GM12875 (cell line): ENCODE measurements around the gene GSG1.

ENCODE experiments used
- H3K4me3 ChIP-seq: one replicate; pipeline ENCODE4 v1.5.1; 2011; ENCODE audit warnings: low read depth, low read length, control low read depth
- TF ChIP-seq, protein P1 (sequence below): IDR thresholded peaks from 2 replicates; pipeline ENCODE4 v1.5.1; 2011; ENCODE audit warnings: low read depth, mild to moderate bottlenecking, control low read depth, inconsistent platforms, low read length, moderate library complexity, borderline replicate concordance; ENCODE audit not compliant: insufficient read depth

GSG1 gene

DNA sequence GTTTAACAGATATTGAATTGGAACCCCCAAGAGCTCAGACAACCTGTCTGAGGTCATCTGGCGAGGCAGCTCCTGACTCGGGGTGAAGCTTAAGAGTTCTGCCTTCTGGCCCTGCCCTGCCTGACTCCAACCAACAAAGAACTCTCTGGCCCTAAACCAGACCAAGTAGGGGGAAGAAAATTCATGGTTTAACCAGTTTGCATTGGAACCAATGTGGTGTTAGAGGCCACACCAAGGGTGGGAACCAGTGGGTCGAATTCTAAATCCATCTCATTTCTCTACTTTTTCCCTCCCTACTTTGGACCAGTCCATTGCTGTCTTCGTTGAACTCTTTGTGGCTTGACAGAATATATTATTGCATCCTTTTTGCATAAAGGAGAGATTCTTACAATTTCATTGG, 30.4 kb upstream of the GSG1 start:
- no peak overlapping the region for H3K4me3 ChIP-seq
- TF ChIP-seq, protein P1, sequence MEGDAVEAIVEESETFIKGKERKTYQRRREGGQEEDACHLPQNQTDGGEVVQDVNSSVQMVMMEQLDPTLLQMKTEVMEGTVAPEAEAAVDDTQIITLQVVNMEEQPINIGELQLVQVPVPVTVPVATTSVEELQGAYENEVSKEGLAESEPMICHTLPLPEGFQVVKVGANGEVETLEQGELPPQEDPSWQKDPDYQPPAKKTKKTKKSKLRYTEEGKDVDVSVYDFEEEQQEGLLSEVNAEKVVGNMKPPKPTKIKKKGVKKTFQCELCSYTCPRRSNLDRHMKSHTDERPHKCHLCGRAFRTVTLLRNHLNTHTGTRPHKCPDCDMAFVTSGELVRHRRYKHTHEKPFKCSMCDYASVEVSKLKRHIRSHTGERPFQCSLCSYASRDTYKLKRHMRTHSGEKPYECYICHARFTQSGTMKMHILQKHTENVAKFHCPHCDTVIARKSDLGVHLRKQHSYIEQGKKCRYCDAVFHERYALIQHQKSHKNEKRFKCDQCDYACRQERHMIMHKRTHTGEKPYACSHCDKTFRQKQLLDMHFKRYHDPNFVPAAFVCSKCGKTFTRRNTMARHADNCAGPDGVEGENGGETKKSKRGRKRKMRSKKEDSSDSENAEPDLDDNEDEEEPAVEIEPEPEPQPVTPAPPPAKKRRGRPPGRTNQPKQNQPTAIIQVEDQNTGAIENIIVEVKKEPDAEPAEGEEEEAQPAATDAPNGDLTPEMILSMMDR = no peak

DNA sequence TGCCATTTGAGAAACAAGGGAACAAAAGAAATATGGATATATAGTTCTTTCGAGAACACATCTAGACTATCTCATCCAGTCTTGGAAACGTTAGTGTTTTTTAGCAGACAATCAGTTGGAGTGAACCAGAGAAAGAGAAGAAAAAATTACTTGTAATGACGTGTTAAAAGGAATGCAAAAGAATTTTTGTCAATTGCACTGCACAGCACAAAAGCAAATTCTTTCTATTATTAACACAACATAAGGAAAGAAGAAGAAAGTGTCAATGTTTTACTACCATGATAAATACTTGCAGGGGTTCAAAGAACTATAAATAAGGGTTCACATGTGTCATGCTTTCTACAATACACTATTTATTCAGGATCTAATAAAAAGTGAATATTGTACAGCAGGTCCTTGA, 27.5 kb upstream of the GSG1 start:
- TF ChIP-seq, protein P1 = no peak
- H3K4me3 ChIP-seq = no peak overlapping the region

DNA sequence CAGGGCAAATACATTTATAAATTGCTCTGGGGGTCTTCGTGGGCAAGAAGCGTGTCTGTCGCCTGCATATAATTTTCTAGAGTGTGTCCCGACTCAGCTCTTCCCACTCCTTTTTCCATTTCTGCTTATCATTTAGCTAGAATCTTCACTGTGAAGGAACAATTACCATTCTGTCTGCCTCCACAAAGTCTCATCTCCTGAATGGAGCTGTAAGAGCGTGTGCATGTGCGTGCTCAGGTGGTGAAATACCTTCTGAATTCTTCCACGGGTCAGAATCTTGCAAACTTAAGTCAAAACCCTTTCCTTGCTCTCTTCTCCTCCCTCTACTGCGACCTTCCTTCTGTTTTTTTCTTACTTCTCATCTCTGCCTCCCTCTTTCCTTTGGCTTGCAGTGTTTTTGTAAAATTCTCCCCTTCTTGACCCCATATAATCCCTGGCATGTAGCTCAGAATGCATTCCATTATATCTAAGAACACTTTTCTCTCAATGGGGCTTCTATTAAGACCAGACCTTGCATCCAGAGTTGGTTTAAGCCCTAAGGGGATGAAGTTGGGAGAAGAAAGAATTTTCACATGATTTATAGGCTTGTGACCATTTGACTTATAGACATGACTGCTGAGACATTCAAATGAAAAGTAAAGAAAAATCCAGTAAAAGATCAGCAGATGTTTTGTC, 25.0 kb upstream of the GSG1 start:
- TF ChIP-seq, protein P1 = no peak
- H3K4me3 ChIP-seq = no peak overlapping the region

DNA sequence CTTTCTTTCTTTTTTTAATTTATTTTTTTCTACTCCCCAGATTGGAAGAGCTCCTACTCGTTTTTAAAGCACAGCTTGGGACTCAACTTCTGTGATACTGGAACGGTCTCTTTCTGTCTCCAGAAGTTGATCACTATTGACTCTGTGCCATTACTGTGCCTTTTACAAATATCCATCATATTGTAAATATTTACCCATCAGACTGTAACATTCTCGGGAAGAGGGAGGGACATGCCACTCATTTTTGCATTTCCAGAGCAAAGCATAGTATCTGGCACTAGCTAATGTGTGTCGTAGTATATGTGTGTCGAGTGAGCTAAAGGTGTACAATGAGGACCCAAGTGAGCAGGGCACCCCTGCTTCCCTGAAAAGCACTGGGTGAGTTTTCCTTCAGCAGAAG, 24.0 kb upstream of the GSG1 start:
- H3K4me3 ChIP-seq = no peak overlapping the region
- TF ChIP-seq, protein P1 = no peak

DNA sequence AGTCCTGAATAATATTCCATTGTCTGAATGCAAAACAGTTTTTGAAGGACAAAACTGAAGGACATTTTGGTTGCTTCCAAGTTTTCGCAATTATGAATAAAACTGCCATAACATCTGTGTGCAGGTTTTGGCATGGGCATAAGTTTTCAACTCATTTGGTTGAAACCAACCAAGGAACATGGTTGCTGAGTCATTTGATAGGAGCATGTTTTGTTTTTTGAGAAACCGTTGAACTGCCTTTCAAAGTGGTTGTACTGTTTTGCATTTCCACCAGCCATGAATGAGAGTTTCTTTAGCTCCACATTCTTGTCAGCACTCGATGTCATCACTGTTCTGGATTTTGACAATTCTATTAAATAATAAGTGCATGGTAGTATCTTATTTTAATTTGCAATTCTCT, 23.0 kb upstream of the GSG1 start:
- TF ChIP-seq, protein P1 = no peak
- no peak overlapping the region for H3K4me3 ChIP-seq

DNA sequence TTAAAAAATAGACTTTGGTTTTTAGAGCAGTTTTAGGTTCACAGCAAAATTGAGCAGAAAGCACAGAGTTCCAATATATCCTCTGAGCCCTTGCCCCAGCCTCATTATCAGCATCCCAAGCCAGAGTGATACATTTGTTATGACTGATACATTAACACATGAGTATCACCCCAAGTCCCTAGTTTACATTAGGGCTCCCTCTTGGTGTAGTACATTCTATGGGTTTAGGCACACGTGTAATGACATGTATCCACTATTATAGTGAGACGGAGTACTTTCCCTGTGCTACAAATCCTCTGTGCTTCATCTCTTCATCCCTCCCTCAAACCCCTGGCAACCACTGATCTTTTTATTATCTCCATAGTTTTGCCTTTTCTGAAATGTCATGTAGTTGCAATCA, 22.5 kb upstream of the GSG1 start:
- no peak overlapping the region for H3K4me3 ChIP-seq
- TF ChIP-seq, protein P1 = no peak

DNA sequence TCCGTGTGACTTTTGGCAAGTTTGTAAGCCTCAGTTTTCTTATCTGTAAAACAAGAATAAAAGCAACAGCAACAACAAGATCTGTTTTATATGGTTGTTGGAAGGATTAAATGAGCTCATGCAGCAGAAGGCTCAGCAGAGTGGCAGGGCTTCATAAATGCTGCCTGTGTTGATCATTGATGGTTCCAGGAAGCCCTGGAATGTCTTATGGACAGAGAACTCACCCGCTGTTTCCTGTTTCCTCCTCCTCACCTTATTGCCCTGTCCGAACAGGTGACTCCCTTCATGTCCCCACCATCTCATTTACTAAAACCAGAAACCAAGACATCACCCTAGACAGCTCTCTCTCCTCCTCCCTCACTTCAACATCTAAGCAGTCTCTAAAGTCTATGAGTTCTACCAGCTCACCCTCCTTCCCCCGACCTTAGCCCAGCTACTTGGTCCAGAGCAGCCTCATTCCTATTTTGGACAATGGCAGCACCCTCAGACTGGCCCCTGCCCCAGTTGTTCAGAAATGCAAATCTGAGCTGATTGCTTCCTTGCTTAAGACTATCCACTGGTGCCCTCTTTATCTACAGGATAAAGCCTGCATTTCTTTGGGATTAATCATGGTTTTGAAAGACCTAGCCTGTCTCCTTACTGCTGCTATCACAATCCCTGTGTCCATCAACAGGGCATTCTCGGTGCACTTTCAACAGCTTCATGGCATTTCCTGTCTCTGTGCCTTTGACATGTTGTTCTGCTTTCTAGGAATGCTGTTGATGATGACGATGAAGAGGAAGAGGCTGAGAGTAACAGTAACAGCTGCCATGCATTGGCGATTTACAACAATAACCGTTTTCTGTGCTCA, 21.4 kb upstream of the GSG1 start:
- no peak overlapping the region for H3K4me3 ChIP-seq
- TF ChIP-seq, protein P1 = no peak
